Pancreas (tissue), 10 donors: ENCODE measurements around the gene AP5B1. TPM values are rescaled to one million over a fixed set of nuclear protein-coding genes. Genes with fewer than 3 reads are reported as not detected.

Experiments
- ATAC-seq, 4 donors: fragments of 200-7000 bp; cut with Tn5 transposase; one replicate each; pipeline versions ENCODE4 v1.8.0 to v1.9.1; 2020; ENCODE audit warnings: mild to moderate bottlenecking in 4 of 4, moderate library complexity in 4 of 4
- DNase-seq, 6 donors: peaks; one replicate each; pipeline ENCODE4 v3.0.0-alpha.2; 2020
- FAIRE-seq: peaks from 2 replicates; lab custom pipeline; 2012; peaks lifted over from hg19 to GRCh38; lab: Jason Lieb, UNC
- H3K27ac ChIP-seq, 4 donors: fragments of 200-600 bp; sonication (generic); 1 replicate in 3 of 4; 2 replicates in 1 of 4; pipeline versions ENCODE4 v1.5.0 to v1.8.0; 2020
- H3K27me3 ChIP-seq, 4 donors: fragments of 200-600 bp; one replicate each; pipeline ENCODE4 v1.8.0; 2021
- H3K36me3 ChIP-seq, 3 donors: fragments of 200-600 bp; sonication (generic) in 1 of 3; one replicate each; pipeline versions ENCODE4 v1.5.0 to v1.8.0; 2020 to 2021
- H3K4me1 ChIP-seq, 3 donors: fragments of 200-600 bp; one replicate each; pipeline ENCODE4 v1.8.0; 2021
- H3K4me3 ChIP-seq, 4 donors: fragments of 200-600 bp; sonication (generic) in 2 of 4; one replicate each; pipeline versions ENCODE4 v1.5.0 to v1.8.0; 2020 to 2021
- H3K9me3 ChIP-seq, 4 donors: fragments of 200-600 bp; one replicate each; pipeline ENCODE4 v1.8.0; 2021
- CTCF ChIP-seq, 4 donors: fragments of 200-600 bp; sonication (generic) in 3 of 4; IDR thresholded peaks; one replicate each; pipeline versions ENCODE4 v1.5.0 to v1.8.0; 2021; ENCODE audit warnings: antibody characterized with exemption in 4 of 4
- WGBS, 2 donors: extraction: QIAGEN DNeasy Blood & Tissue Kit; methylation state at CpG; one replicate each; pipeline ENCODE4 v1.1.7; 2013; 5-methylcytosine and 5-hydroxymethylcytosine counted together
- intact Hi-C, 3 donors: fragments of 100-400 bp; cut with DNase I; formaldehyde crosslinking; loops; one replicate each; pipeline versions ENCODE4 v1.11.1 to v1.14.2; 2022
- polyA plus RNA-seq, 2 donors: library from polyadenylated mRNA; stranded (reverse); fragments of 200-250 nt; gene quantifications; one replicate each; pipeline ENCODE4 v1.2.3, GENCODE V29; 2013
- total RNA-seq, 6 donors: library from RNA; stranded (reverse); fragmentation: NEBNext Ultra II Directional in 4 of 6; extraction: Animal tissue kit (Norgen Biotek cat#: 25700) in 4 of 6; gene quantifications; one replicate each; pipeline versions ENCODE4 v1.2.1 to v1.2.4, GENCODE V29; 2021 to 2023
- donor health status: healthy with polysubstance abuse.
- donor health status: DM: no; HTN: no; CAD: no; lungs with moderate emphysema.
- donor health status: DM: no; HTN: no; CAD: no.
- donor health status: control.
- donor health status: control.
- donor health status: Bipolar disorder and iron deficiency.
- donor health status: DM: yes; HTN: yes; CAD: no.
- donor health status: DM: no; HTN: no; CAD: no.
- donor health status: DM: no; HTN: no; CAD: no.
- donor health status: DM: yes; HTN: yes; CAD: no.

Gene AP5B1
- total and polyA plus RNA-seq, 8 donors, result 4.2 to 12.7 (median 11.1) TPM

DNA sequence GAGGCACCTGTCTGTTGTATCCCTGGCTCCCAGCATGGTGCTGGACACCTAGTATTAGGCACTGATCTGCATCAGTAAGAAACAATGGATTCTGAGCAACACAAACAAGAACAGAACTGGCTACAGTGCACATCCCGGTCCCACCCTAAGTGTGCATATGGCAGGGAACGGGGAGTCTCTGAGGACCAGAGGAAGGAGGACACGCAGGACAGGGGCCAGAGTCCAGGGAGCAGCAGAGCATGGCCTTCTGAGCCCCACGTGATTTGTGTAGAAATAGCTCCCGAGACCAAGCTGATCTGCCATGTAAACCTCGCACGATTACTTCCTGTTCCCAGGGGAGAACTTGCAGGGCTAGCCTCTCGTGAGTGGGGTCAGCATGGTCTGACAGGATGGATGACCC lies 40.3 kb upstream of the AP5B1 start:
- 40 to 42% methylated on average over 8 of the region's 8 CpGs for WGBS, 2 donors
- peak overlapping the region in 1 of 4 donors; percentile 4 for H3K27ac ChIP-seq
- FAIRE-seq, result no peak
- no peaks in the 10 kb centered on the region for H3K9me3 ChIP-seq
- H3K4me3 ChIP-seq, result no peak overlapping the region
- H3K4me1 ChIP-seq, result peaks cover 0 to 16% (median 14%) of the 10 kb centered on the region in 3 donors
- DNase-seq, result no peak
- no peaks in the 10 kb centered on the region for H3K36me3 ChIP-seq
- peak in 1 of 4 donors; percentile 7 for ATAC-seq
- intact Hi-C loops, result no loop called here
- no peaks in the 10 kb centered on the region for H3K27me3 ChIP-seq
- TF ChIP-seq CTCF (IDR thresholded peaks at IDR 0.05), result no peak

DNA sequence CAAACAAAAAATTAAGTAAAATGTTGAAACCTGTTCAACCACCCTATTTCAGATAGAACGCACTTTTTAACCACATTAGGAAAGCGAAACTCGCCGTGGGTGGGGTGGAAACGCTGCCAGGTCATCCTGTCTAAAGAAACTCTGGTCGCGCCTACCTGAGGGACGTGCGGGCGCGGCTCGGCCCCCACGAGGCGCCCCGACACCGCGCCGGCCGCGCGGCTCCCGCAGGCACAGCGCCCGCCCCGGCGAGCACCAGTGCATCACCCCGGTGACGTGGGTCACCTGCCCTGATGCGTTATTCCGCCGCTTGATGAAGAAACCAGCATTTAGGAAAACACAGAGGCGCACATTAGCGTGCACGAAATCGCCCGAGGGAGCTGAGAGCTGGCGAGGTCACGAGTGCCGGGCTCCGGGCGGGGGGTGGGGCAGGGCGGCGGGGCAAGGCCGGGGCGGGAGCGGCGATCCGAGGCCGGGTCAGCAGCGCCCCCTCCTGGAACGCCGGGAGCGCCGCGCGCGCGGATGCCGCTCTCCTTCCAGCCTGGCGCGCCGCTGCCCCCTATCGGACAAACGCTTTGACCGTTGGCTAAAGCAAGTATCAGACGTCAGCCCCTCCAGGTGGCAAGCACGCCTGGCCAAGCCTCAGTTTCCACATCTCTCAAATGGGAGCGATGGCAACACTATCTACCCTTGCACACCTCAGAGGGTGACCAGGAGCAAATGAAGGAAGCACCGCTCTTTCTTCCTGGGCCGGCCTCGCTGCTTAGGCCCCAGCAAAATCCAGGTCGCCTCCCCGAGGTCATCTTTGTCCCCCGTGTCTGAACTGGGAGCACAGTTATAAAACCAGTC lies 37.3 kb upstream of the AP5B1 start:
- H3K36me3 ChIP-seq, result no peaks in the 10 kb centered on the region
- H3K27me3 ChIP-seq, result no peaks in the 10 kb centered on the region
- ATAC-seq, result peak; percentile 89 to 98 (median 95)
- FAIRE-seq, result no peak
- peak overlapping the region; percentile 37 to 84 (median 75) for H3K27ac ChIP-seq
- H3K9me3 ChIP-seq, result no peaks in the 10 kb centered on the region
- peak; percentile 99 to 100 (median 99) for TF ChIP-seq CTCF (IDR thresholded peaks at IDR 0.05)
- H3K4me1 ChIP-seq, result peaks cover 0 to 15% (median 11%) of the 10 kb centered on the region in 3 donors
- WGBS, 2 donors, result 5 to 6% methylated on average over 74 of the region's 74 CpGs
- peak overlapping the region; percentile 43 to 64 (median 52) for H3K4me3 ChIP-seq
- intact Hi-C loops, result loop anchor here in 1 of 3 donors (5.0 kb wide), 1 partner anchor 111 kb away; no protein-coding TSS in a partner anchor
- peak; percentile 89 to 100 (median 96) for DNase-seq

- H3K4me3 ChIP-seq, result peak overlapping the region; percentile 43 to 64 (median 52)
- no peak for DNase-seq
- H3K27me3 ChIP-seq, result no peaks in the 10 kb centered on the region
- H3K27ac ChIP-seq, result peak overlapping the region; percentile 37 to 84 (median 75)
- no peaks in the 10 kb centered on the region for H3K9me3 ChIP-seq
- intact Hi-C loops, result loop anchor here in 1 of 3 donors (5.0 kb wide), 1 partner anchor 110 kb away; no protein-coding TSS in a partner anchor
- no peaks in the 10 kb centered on the region for H3K36me3 ChIP-seq
- H3K4me1 ChIP-seq, result peaks cover 0 to 8% (median 8%) of the 10 kb centered on the region in 3 donors
- no peak for ATAC-seq
- WGBS, 2 donors, result 45% methylated on average over 5 of the region's 5 CpGs
- no peak for FAIRE-seq
- no peak for TF ChIP-seq CTCF (IDR thresholded peaks at IDR 0.05)
Observed at GRCh38 chr11:65817312-65817834, 36.6 kb upstream of the AP5B1 start.

DNA sequence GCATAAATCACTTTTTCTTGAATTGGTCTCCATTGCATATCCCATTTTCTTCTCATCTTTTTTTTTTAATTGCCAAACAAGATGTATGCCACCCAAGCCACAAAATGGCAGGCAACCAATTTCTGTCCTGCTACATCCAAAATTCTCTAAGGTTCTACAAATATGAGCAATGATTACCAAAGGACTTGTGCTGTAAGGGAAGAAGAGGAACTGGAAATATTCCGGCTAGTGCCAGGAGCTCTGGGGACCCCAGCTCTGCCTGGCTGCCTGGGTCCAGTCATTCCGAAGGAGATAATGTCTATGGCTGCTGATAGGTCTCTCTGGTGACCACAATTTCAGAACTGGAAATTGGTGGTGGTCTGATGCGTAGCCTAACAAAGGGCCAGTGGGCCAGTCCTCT lies 35.9 kb upstream of the AP5B1 start:
- ATAC-seq, result no peak
- peaks cover 0 to 8% (median 6%) of the 10 kb centered on the region in 3 donors for H3K4me1 ChIP-seq
- no peaks in the 10 kb centered on the region for H3K9me3 ChIP-seq
- TF ChIP-seq CTCF (IDR thresholded peaks at IDR 0.05), result no peak
- no peaks in the 10 kb centered on the region for H3K27me3 ChIP-seq
- 96 to 97% methylated on average over 3 of the region's 3 CpGs for WGBS, 2 donors
- DNase-seq, result no peak
- H3K27ac ChIP-seq, result no peak overlapping the region
- peak overlapping the region in 1 of 4 donors; percentile 52 for H3K4me3 ChIP-seq
- no peaks in the 10 kb centered on the region for H3K36me3 ChIP-seq
- no peak for FAIRE-seq
- intact Hi-C loops, result loop anchor here in 1 of 3 donors (5.0 kb wide), 1 partner anchor 109 kb away; no protein-coding TSS in a partner anchor
